ENCODE data around the gene GNAQ.
"Not testable (repeated sequence)": the region's sequence is repeated elsewhere in the genome, so short reads cannot be mapped to it uniquely, and the experiment has no call there.

The GNAQ gene

DNA sequence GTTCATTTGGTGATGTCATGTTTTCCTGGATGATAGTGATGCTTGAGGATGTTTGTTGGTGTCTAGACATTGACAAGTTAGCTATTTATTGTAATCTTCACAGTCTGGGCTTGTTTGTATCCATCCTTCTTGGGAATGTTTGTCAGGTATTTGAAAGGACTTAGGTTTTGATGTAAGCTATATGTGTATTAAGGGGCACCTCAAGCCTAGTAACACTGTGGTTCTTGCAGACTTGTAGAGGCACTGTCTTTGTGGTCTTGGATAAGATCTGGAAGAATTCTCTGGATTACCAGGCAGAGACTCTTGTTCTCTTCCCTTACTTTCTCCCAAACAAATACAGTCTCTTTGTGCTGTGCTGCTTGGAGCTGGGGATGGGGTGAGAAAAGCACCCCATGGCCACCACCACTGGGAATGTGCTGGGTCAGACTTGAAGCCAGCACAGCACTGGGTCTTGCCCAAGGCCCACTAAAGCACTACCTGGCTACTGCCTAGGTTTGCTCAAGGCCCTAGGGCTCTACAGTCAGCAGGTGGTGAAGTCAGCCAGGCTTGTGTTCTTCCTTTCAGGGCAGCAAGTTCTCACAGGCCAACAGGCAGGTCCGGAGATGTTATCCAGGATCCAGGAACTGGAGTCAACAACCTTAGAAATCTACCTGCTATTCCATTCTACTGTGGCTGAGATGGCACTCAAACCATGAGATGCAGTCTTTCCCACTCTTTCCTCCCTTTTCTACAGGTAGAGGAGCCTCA, 334.2 kb downstream of the GNAQ start:
- no peak for DNase-seq (ENCODE audit: low read depth in 2 of 2)

DNA sequence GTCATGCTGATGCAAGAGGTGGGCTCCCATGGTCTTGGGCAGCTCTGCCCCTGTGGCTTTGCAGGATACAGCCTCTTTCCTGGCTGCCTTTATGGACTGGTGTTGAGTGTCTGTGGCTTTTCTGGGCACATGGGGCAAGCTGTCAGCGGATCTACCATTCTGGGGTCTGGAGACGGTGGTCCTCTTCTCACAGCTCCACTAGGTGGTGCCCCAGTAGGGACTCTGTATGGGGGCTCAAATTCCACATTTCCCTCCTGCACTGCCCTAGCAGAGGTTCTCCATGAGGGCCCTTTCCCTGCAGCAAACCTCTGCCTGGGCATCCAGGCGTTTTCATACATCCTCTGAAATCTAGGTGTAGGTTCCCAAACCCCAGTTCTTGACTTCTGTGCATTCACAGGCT, 340.9 kb downstream of the GNAQ start:
- DNase-seq (ENCODE audit: low read depth in 2 of 2): not testable (repeated sequence)

DNA sequence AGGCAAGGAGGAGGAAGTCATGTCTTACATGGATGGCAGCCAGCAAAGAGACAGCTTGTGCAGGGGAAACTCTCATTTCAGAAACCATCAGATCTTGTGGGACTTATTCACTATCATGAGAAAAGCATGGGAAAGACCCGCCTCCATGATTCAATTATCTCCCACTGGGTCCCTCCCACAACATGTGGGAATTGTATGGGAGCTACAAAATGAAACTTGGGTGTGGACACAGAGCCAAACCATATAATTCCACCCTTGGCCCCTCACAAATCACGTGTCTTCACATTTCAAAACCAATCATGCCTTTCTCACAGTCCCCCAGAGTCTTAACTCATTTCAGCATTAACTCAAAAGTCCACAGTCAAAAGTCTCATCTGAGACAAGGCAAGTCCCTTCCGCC, 341.5 kb downstream of the GNAQ start:
- not testable (repeated sequence) for DNase-seq (ENCODE audit: low read depth in 2 of 2)

DNA sequence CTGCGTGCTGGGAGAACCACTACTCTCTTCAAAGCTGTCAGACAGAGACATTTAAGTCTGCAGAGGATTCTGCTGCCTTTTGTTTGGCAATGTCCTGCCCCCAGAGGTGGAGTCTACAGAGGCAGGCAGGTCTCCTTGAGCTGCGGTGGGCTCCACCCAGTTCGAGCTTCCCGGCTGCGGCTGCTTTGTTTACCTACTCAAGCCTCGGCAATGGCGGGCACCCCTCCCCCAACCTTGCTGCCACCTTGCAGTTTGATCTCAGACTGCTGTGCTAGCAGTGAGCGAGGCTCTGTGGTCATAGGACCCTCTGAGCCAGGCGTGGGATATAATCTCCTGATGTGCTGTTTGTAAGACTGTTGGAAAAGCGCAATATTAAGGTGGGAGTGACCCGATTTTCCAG, 343.9 kb downstream of the GNAQ start:
- DNase-seq (ENCODE audit: low read depth in 2 of 2): not testable (repeated sequence)

DNA sequence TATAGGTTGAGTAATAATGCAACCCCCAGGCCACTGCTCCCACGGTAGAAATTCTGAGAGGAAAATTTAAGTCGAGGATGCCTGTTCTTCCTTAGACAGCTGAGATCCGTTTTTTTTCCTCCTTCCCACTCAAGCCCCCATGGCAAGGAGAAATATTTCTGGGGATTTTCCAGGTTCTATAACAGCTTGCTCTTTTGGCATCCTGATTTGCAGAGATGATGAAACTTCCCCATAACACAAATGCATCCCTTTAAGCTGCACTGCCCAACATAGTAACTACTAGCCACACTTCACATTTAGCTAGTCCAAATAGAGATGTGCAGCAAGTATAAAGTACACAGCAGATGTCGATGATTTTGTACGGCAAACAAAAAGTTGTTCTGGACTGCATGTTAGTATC, 351.0 kb downstream of the GNAQ start:
- DNase-seq (ENCODE audit: low read depth in 2 of 2): no peak

DNA sequence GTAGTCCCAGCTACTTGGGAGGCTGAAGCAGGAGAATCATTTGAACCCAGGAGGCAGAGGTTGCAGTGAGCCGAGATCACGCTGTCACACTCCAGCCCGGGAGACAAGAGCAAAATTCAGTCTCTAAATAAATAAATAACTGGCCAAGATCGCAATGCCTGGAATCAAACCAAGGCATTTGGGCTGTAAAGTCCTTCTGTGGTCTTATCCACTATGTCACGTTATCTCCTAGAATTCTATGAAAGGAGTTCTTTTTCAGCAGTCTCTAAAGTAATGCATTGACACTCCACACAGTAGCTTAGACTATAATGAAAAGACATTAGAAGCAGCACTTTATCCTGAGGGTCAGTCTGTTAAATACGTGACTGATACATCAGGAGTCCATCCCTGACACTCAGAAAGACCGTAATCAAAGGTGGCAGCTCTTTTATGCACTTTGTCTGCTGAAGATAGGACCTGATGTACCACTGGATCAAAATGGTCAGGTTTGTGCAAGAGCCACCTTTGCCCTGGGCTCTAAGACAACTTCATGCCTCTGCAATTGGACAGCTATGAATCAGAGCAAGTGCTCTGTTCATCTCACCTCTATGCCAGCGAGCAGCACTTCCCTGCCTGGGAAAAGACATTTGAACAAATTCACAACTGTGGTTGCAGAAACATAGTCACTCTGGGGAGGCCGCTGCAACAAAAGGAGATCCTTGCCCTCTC, 351.8 kb downstream of the GNAQ start:
- DNase-seq (ENCODE audit: low read depth in 2 of 2): no peak

DNA sequence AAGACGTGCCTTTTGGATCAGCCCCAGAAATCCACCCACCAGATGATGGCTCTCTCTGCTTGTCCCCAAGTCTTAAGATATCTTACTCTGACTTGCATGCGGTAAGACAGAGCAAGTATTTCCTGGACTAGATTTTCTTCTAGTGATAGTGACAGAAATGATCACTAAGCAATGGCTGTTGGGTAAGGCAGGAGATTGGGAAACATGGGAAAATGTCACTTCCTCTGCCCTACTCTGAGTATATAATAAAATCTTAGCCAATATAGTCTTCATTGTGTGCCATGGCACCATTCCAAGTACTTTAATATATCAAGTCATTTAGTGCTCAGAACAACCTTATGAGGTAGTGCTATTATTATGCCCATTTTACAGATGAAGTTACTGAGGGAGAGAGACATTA, 352.5 kb downstream of the GNAQ start:
- DNase-seq (ENCODE audit: low read depth in 2 of 2): no peak

DNA sequence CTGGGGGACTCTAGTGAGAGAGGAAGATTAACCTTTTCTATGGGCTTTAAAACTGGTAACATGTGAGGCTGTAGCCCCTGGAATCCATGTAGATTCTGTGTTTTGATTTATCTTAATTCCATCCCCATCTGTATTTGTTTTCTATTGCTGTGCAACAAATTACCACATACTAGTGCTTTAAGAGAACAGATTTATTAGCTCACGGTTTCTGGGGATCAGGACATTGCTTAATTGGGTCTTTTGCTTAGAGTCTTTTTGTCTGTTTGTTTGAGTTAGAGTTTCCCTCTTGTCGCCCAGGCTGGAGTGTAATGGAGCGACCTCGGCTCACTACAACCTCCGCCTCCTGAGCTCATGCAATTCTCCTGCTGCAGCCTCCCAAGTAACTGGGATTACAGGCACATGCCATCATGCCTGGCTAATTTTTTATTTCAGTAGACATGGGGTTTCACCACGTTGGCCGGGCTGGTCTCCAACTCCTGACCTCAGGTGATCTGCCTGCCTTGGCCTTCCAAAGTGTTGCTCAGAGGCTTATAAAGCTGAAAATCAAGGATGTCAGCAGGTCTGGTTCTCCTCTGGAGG, 353.6 kb downstream of the GNAQ start:
- no peak for DNase-seq (ENCODE audit: low read depth in 2 of 2)

DNA sequence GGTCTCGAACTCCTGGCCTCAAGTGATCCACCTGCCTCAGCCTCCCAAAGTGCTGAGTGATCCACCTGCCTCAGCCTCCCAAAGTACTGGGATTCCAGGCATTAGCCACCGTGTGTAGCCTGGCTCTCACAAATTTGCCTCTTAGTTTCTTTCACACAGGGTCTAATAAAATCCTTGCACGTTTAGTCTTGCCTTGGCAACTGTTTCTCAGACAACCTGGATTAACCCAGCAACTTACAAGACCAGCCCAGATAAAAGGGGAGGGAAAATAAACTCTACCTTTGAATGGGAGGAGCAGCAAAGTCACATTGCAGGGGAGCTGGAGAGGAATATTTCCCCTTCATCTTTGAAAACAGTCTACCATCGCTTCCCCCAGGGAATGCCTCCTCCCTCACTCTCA, 354.2 kb downstream of the GNAQ start:
- DNase-seq (ENCODE audit: low read depth in 2 of 2): no peak

DNA sequence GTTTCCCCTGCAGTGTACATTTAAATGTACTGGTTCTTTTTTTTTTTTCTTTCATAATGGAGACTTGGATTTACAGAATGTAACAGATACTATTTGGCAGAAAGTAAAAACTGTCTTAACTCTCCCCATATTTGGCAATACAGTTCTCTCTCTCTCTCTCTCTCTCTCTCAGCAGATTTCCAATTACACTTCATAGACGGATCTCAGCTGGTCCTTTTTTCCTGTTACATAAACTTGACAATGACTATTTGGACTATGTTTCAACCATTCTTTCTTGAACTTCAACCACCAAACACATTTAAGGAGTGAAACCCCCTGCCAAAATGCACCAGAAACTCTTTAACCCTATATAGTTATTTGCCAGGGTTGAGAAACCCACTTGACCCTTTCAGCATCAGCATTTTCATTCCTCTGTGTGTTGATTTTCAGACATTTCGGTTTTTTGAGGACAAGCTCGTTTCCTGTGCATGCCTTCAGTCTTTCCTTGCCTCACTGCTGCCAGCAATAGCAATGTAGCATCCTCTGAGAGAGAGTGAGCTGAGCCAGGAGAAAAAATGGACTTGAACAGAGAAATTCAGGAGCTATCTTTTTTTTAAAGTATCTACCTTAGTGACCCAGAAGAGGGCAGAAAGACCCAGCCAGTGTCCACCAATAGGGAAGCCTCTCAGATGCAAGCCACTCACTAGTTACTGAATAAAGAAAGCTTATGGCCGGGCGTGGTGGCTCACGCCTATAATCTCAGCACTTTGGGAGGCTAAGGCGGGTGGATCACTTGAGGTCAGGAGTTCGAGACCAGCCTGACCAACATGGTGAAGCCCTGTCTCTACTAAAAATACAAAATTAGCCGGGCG, 357.4 kb downstream of the GNAQ start:
- no peak for DNase-seq (ENCODE audit: low read depth in 2 of 2)

DNA sequence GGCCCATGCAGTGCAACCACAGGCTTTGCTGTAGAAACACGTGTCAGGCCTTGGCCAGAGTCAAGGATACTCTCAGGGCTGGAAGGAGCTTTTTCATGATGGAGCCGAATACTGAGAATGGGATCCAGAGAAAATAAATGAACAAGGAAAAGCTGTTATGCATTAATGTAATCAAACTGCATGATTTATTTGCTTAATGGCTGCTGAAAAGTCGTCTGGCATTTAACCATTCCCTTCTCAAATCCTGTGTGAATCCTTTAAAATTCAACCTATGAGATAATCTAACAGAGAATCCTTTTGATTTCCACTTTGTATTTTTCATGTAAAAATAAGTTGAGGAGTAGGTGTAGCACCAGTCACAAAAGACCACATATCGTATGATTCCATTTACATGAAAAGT, 359.4 kb downstream of the GNAQ start:
- DNase-seq (ENCODE audit: low read depth in 2 of 2): no peak

DNA sequence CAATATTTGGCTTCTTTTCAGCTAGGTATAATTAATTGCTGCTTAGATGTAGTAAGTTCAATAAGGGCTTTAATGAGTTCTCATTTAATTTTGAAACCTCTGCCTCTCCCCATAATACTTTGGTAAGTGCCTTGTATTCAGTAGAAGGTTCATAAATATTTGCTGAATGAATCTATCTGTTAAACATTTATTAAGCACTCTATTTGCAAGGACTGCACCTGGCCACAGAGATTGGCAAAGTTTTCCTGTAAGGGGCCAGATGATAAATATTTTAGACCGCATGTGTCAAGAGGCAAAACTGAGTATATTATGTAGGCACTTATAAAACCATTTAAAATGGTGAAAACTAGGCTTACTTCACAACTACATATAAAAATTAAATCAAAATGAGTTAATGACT, 364.5 kb downstream of the GNAQ start:
- no peak for DNase-seq (ENCODE audit: low read depth in 2 of 2)
